ENCODE results near the gene EFL1. TPM values are rescaled to one million over a fixed set of nuclear protein-coding genes. Genes with fewer than 3 reads are reported as not detected.

EFL1 gene
- total RNA-seq, 1 donor from 2014 or later: 18.1 TPM

DNA sequence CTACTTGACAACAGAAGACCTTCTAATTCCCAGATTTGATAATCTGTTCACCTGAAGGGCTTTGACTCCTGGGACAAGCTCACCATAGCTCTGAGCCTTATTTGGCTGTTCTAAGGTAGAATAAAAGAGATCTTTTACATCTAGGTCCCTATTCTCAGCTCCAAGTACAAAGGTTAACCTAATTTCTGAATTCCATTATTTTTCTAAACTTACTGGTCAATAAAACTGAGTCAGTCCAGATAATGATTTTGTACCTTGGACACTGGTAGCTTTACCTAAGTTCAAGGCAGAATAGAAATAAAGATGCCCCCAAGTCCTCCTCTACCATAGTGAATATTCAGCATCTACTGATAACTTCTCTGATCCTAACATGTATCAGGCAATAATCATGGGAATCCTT is 135.0 kb downstream of the EFL1 start:
- no peak for TF ChIP-seq CTCF (IDR thresholded peaks at IDR 0.05)
- DNase-seq (no peak), ATAC-seq (ENCODE audit: low read depth) (no peak)
- Mint-ChIP-seq H3K4me1 (no peaks in the 10 kb centered on the region), H3K27me3 (no peaks in the 10 kb centered on the region), H3K36me3 (ENCODE audit: low read depth) (peaks cover 63% of the 10 kb centered on the region), H3K27ac (no peak overlapping the region), H3K9me3 (no peaks in the 10 kb centered on the region), H3K4me3 (no peak overlapping the region)
- intact Hi-C loops (cut with micrococcal nuclease): no loop called here
- POLR2A ChIA-PET: no interaction called here
- CTCF ChIA-PET: interaction anchor here (1.3 kb wide), 1 partner anchor 647 kb away, joined by 3 read pairs; no protein-coding TSS in a partner anchor

DNA sequence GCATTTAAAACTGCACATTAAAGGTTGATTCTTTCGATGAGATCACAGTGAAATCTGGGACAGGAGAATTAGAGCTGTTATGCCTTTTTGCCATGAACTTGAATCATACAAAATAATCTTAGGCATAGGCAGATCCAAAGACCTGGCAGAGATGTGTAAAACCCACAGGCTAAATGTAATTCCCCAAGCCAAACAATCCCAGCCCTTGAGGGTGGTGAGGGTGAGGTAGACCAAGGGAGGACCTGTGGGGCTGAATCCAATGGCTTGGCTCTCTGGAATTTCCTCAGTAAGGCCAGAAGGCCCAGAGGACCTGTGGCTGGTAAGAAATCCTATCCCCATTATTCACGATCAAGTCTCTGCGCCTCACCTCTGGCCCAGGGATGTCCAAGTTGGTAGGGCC is 136.2 kb downstream of the EFL1 start:
- peaks cover 58% of the 10 kb centered on the region for H3K36me3 Mint-ChIP-seq (ENCODE audit: low read depth)
- H3K4me1 Mint-ChIP-seq: no peaks in the 10 kb centered on the region
- DNase-seq (no peak), ATAC-seq (ENCODE audit: low read depth) (no peak)
- no peak overlapping the region for H3K27ac Mint-ChIP-seq
- ChIA-PET POLR2A (no interaction called here), CTCF (no interaction called here)
- TF ChIP-seq CTCF (IDR thresholded peaks at IDR 0.05): no peak
- no peaks in the 10 kb centered on the region for H3K27me3 Mint-ChIP-seq
- H3K4me3 Mint-ChIP-seq: no peak overlapping the region
- intact Hi-C loops (cut with micrococcal nuclease): no loop called here
- H3K9me3 Mint-ChIP-seq: no peaks in the 10 kb centered on the region

GRCh38 chr15:82124331-82125263 is 137.9 kb downstream of the EFL1 start:
- H3K27me3 Mint-ChIP-seq: no peaks in the 10 kb centered on the region
- H3K4me1 Mint-ChIP-seq: no peaks in the 10 kb centered on the region
- H3K27ac Mint-ChIP-seq: no peak overlapping the region

DNA sequence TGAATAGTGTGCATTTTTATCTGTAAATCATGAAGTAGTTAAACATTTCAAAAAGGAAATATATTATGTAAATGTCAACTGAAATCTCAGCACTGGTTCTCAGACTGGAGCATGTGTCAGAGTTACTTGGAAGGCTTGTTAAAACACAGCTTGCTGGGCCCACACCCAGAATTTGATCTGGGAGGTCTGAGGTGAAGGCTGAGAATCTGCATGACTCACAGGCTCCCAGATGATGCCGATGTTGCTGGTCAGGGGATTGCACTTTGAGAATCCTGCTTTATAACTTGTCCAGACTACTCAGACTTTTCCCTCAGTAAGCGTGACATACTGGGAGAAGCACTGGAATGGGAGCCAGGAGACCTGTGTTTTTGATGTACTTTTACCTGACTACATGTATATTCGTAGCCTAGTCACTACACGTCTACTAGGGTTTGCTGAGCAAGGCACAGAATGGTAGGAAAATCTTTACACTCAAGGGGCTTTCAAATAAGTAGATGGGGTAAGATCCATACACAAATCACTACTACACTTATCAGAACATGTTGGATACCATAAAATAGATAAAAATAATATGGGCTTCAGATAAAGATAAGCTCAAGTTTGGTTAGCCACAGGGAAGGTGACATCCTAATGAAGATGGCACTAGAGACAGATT is 139.7 kb downstream of the EFL1 start:
- TF ChIP-seq CTCF (IDR thresholded peaks at IDR 0.05): no peak

More at GRCh38 chr15:82124331-82125263, 137.9 kb downstream of the EFL1 start:
- Mint-ChIP-seq H3K9me3 (no peaks in the 10 kb centered on the region), H3K36me3 (ENCODE audit: low read depth) (peaks cover 48% of the 10 kb centered on the region), H3K4me3 (no peak overlapping the region)
- CTCF ChIA-PET: no interaction called here
- no peak for ATAC-seq (ENCODE audit: low read depth)
- DNase-seq: no peak
- POLR2A ChIA-PET: no interaction called here
- TF ChIP-seq CTCF (IDR thresholded peaks at IDR 0.05): no peak
- intact Hi-C loops (cut with micrococcal nuclease): no loop called here

DNA sequence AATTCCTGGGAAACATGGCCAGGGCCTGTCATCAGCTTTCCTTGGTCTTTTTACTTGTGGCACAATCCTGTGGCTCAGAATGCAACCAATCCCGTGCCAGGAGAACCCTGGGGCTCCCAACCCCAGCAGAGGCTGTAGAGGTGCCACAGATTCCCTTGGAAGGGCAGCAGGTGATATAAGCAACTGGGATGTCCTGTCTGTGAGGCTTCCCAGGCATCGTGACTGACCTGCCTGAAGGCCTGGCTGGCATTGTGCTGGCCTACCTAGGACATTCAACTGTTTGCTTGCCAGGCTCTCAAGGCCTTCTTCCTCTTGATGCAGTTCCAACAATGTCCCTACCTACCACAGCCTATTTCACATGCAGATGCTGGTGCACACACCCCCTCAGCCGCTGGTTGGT is 144.5 kb downstream of the EFL1 start:
- ChIA-PET CTCF (no interaction called here), POLR2A (no interaction called here)
- DNase-seq (no peak), ATAC-seq (ENCODE audit: low read depth) (no peak)
- TF ChIP-seq CTCF (IDR thresholded peaks at IDR 0.05): no peak
- Mint-ChIP-seq H3K36me3 (ENCODE audit: low read depth) (peaks cover 16% of the 10 kb centered on the region), H3K27ac (no peak overlapping the region), H3K27me3 (no peaks in the 10 kb centered on the region), H3K4me3 (no peak overlapping the region), H3K4me1 (no peaks in the 10 kb centered on the region), H3K9me3 (no peaks in the 10 kb centered on the region)
- intact Hi-C loops (cut with micrococcal nuclease): no loop called here

More for the DNA sequence above, 139.7 kb downstream of the EFL1 start:
- ChIA-PET POLR2A (no interaction called here), CTCF (no interaction called here)
- no peaks in the 10 kb centered on the region for H3K9me3 Mint-ChIP-seq
- DNase-seq: no peak
- no peaks in the 10 kb centered on the region for H3K27me3 Mint-ChIP-seq
- H3K36me3 Mint-ChIP-seq (ENCODE audit: low read depth): peaks cover 37% of the 10 kb centered on the region
- no peak overlapping the region for H3K4me3 Mint-ChIP-seq
- H3K27ac Mint-ChIP-seq: no peak overlapping the region
- no peaks in the 10 kb centered on the region for H3K4me1 Mint-ChIP-seq
- intact Hi-C loops (cut with micrococcal nuclease): no loop called here
- ATAC-seq (ENCODE audit: low read depth): no peak
